Measurements from ENCODE around the gene KRT14.
"Not testable (repeated sequence)": the region's sequence is repeated elsewhere in the genome, so short reads cannot be mapped to it uniquely, and the experiment has no call there.

Gene KRT14

DNA sequence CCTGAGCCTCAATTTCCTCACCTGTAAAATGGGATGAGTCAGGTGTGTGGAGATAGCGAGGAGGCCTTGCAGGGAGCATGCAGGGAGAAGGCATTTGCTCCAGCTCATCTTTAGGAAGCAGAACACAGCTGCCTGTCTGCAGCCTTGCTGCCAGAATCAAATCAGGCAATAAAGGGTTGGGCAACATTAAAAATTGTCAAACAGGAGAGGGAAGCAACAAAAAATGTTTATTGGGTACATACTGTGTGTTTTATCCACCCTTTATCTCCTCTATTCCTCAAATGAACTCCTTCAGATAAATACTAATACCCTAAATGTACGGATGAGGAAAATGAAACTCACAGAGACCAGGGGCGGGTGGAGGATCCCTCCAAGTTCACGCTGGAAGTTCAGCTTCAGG is 13.6 kb upstream of the KRT14 start:
- no peak for DNase-seq

DNA sequence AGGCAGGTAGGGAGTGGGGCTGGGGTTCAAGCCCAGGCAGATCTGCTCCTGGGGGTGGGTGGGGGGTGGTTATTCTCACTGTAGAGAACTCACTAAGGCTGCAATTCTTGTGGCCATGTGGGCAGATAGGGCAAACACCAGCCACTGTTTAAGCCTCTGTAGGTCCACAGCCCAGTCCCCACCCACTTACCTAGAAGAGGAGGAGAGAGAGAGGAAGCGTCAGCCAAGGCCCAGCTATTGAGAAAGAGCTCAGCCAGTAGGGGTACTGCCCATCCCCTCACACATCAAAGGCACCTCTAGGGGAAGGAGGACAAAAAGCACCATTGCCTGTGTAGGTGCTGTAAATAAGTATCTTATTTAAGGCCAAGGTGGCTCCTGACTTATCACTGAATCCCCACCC is 13.0 kb upstream of the KRT14 start:
- no peak for DNase-seq

DNA sequence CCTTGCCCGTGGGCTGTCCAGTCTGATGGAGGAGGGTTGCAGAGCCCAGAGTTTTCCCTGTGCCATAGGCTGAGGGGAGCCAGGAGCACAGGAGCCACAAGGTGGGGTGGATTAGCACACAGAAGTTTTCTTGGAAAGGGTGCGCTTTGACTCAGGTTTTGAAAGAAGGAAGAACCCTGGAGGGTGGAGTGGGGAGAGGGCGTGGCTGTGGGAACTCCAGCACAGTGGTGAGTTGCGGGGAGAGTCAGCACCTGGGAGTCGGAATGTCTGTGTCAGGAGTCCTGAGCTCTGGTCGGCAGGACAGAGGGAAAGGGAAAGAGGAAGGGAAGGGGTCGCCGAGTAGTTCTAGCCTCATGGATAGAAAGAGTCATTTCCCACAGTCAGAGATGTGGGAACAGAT is 8.9 kb upstream of the KRT14 start:
- DNase-seq = no peak

DNA sequence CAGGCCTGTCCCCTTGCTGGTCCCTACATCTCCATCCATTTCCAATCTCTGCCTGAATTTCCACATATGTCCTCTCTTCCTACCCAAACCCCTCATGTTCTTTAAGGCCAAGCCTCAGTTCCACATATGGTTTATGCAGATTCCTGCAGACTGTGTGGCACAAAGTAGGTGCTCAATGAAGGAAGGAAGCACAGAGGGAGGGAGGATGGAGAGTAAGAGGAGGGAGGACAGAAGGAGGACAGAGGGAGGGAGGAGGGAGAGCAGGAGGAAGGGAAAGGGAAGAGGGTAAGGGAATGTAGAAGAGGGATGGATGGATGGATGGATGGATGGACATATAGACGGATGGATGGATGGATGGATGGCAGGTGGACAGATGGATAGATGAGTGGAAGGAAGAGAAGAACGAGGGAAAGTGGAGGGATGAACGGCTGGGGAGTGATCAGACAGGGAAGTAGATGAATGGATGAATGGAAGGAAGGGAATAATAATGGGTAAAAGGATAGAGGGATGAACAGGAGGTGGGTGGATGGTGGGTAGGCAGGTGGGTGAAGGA is 7.7 kb upstream of the KRT14 start:
- no peak for DNase-seq

DNA sequence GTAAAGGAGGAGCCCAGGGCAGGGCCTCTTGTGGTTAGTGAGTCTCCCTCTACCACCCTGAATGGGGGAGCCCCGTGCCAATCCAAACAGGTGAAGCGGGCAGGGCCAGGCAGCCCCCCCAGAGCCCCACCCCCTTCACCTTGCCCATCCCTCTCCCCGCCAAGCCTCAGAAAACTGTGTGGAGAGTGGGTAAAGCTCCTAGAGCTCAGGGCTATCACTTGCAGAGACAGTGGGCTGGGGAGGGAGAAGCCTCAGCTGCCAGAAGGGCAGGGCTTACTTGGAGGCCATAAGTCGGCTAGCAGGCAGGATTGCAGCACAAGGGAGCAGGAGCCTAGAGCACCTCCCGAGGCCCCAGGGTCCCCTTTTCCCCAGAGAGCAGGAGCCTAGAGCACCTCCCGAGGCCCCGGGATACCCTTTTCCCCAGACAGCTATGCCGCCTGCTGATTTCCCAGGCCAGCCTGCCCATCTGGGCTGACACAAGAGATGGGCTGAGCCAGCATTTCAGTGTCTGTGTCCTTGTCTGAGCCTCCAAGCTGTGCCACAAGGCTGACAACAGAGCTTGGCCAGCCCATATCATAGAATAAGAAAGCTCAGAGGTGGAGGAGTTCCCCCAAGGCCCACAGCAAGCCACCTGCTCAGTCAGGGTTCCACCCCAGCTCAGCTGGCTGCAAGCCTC is 6.7 kb upstream of the KRT14 start:
- no peak for DNase-seq

DNA sequence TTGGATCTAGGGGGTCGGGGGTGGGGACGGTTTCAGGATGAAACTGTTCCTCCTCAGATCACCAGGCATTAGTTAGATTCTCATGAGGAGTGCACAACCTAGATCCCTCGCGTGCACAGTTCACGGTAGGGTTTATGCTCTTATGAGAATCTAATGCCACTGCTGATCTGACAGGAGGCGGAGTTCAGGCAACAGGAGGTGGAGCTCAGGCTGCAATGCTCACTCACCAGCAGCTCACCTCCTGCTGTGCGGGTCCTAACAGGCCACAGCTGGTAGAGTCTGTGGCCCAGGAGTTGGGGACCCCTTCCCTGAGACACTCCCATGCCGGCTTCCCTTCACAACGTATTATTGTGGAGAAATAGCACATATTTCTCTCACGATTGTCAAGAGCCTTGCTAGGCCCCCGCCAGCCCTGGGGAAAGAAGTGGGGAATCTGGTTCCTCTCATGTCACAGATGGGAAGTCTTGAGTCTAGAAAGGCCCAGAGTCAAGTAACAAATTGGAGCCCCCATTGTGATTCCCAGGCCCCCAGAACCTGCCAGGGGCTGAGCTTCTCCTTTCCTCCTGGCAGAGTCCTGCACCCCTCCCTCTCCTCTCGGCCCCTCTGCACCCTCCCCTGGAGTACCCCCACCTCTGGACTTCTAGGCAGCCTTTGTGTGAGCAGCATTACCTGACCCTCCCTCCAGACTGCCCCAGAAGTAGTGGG is 6.1 kb upstream of the KRT14 start:
- DNase-seq = no peak

DNA sequence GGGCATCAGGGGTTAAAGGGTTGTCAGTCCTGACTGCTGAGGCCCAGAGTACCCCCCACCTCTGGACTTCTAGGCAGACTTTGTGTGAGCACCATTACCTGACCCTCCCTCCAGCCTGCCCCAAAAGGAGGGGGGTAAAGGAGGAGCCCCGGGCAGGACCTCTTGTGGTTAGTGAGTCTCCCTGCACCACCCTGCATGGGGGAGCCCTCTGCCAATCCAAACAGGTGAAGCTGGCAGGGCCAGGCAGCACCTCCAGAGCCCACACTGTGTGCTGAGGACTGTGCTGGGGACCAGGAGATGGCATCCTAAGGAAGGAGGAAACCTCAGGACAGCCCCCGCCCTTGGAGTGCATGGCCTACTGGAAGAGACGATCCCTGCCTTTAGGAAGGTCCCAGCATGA is 2.6 kb upstream of the KRT14 start:
- no peak for DNase-seq

DNA sequence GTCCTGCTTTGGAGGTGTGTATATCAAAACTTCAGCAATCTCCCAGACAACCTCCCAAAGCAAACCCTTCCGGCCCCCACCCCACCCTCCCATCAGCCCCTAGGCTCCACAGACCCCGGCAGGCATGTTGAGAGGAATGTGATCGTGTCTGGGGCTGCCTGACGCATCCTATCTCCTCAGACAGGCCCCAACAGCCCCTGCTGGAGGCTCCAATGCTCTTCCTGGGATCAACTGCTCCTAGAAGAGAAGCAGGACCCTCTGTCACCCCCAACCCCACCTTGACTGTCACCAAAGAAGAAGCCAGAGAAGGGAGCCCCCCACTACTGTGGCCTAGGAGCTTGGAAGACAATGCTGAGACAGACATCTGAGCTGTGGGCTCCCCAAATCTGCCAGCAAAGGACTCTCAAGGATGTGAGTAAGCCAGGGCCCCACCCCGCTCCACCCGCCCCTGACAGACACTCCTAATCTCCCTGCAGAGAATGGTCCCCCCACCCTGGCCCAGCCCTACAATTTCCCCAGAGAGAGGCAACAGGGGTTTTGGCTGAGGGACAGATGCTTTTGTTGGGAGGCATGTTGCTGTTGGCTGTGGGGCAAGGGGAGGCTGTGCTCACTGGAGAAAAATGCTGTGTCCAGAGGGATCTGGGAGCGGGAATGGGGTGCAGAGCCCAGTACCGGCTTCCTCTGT is 1.6 kb upstream of the KRT14 start:
- no peak for DNase-seq

DNA sequence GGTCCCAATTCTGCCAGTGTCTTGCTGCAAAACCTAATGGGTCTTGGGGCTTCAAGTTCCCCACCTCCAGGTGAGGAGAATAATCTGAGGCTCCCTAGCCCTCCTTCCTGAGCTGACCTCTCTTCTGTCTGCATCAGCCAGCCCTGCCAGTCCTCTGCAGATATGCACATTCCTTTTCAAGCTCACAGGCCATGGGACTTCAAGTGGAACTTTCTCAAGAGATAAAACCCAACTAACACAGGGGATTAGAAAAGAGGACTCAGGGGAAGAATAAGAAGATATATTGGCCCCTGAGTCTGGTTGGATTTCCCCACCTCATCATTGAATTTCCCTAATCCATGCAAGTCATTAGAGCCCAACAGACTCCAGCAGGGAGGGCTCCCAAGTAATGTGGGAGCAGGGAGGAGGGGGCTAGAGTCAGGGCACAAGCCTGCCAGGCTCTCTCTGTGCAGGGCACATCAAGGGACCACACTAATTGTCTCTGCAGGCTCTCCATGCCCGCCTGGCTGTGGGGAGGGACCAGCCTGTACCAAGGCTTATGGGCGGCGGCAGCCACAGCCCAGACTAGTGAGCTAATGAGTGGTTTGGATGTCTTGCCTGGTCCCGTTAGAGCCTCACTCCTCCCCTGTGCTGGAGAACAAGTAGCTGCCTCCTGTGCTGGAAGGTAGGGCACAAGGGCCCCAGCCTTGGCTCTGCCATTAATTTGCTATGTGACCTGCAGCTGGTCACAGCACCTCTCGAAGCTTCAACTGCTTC is 1.2 kb downstream of the KRT14 start:
- no peak for DNase-seq

DNA sequence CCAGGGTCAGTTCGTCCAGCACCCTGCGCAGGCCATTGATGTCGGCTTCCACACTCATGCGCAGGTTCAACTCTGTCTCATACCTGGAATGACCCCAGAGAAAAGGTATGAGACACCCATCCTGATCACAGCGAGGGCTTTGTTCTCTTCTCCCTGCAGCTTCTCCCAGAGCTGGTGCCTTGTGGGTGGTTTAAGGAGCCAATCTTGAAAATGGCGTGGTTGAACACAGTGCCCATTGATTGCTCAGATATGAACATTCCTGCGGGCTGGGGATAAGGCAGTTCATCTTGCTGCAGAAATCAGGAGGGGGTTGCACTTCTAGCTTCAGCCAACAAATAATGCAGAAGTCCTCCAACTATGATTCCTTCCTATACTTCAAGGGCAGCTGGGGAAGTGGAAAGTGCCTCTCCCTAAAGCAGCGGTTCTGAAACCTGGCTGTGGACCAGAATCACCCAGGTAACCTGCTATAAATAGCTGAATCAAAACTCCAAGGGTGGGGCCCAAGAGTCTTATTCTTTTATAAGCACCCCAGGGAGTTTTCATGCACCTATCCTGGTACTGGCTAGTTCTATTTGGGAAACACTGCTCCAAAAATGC is 2.3 kb downstream of the KRT14 start:
- not testable (repeated sequence) for DNase-seq

DNA sequence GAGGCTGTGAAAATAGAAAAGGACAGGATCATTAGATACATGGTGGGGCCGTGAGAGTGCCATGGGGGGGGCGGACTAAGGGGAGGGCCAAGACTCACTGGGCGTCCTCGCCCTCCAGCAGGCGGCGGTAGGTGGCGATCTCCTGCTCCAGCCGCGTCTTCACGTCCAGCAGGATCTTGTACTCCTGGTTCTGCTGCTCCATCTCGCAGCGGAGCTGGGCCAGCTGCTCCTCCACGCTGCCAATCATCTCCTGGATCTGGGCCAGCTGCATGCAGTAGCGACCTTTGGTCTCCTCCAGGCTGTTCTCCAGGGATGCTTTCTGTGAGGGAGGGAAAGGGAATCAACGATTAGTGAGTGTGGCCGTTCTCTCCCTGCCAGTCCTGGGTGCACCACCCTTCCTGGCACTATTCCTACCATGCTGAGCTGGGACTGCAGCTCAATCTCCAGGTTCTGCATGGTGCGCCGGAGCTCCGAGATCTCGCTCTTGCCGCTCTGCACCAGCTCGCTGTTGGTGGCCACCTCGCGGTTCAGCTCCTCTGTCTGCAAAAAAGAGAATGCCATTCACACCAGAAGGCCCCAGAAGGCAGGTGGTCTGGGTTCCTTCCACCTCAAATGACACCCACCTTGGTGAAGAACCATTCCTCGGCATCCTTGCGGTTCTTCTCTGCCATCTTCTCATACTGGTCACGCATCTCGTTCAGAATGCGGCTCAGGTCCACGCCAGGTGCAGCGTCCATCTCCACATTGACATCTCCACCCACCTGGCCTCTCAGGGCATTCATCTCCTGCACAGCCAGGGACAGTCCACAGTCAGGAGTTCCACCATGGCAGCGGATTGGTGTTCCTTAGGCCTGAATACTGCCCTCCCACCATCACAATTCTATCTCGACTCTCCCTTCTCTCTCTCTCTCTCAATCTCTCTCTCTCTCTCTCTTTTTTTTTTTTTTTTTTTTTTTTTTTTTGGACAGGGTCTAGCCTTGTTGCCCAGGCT is 3.3 kb downstream of the KRT14 start:
- DNase-seq = no peak

DNA sequence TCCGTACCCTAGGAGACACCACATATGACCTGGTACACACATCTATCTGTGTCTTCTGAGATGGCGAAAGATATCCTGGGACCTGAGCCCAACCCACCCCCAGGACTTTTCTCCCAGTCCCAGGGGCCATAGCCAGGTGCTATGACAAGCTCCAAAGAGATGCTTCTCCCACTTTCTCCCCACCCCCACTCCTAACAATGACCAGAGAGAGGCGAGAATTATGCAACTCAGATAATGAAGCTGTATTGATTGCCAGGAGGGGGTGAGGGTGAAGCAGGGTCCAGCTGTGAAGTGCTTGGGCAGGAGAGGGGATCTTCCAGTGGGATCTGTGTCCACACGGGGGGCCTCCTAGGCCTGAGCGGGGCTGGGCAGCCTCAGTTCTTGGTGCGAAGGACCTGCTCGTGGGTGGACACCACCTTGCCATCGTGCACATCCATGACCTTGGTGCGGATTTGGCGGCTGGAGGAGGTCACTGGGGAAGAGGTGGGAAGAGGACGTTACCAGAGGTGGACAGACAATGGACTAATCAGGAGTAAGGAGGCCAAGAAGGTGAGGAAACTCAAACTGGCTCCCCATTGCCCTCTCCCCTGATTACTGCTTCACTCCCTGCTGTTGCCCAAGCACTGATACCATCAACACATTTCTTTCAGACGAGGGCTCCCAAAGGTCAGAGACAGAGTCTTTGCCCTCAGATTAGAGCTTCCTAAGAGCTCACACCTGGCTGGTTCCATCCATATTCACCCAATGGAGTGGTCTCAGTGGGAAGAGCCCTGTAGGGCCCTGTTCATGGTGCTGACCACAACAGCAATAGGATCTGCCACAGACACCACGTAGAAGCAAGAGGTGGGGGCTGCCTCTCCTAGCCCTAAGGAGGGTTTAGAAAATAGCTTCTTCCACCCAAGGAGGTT is 4.4 kb downstream of the KRT14 start:
- DNase-seq = not testable (repeated sequence)

DNA sequence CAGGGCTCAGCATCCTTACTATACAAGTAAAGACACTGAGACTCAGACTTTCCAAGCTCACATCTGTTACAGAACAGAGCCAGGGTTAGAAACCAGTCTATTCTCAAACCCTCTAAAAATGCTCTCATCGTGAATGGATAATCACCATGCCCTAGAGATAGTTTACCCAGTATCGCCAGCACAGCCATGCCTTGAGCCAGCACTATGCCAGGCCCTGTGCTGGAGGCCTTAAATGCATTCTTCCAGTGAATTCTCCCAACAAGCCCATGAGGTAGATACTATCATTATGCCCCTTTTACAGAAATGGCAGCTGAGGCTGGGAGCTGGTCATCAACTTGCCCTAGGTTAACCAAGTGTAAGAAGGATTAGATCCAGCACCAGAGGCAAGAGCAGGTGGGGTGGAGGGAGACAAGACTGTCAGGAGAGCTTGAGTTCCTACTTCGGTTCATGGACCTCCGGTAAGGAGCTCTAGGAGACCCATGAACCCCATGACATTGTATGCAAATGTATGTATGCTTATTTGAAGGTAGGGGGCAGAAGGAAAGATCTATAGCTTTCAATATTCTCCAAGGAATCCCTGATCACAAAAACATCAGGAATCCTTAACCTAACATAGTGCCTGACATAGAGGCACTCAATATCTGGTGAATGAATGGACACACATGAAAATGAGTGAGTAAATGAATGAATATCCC is 5.2 kb downstream of the KRT14 start:
- DNase-seq = no peak

DNA sequence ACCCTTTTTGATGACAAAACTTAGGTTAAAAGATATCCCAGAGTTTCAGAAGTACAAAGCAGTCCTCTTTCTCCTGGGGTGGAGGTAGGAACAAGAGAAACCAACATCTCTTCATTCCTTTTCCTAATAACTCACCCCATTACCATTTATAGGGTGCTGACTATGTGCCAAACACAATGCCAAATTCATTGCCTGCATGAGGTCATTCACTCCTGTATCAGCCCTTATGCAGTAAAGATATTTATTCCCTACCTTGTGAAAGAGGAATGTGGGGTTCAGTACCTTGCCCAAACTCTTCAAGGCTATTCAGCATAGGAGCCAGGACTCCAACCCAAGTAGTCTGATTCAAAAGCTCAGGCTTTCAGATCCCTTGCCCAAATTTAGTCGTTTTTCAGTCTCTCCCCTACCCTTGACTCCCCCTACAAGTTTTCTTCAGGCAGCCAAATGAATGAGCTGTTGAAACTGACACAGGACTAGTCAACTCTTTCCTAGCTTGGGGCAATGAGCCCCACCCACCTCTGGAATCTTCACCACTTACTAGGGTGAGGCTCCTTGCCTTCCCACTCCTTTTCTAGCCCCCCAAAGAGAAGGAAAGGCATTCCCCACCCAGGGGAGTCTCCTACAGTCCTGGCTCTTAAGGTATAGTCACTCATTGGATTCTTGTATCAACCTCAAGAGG is 5.9 kb downstream of the KRT14 start:
- no peak for DNase-seq

DNA sequence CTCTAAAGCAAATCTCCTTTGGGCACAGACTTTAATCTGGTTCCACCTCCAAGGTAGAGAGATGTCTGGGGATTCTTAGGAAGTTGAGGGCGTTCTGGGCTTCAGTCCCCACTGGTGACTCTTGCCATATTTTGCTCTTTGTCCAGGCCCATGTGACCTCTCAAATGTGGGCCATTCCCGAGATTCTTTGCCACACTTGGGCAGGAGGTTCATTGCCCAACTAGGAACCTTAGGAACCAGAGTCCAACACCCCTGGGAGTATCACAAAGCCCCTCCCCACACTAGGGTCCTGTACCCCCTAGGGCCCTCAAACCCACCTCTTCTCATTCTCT is 6.5 kb downstream of the KRT14 start:
- no peak for DNase-seq

DNA sequence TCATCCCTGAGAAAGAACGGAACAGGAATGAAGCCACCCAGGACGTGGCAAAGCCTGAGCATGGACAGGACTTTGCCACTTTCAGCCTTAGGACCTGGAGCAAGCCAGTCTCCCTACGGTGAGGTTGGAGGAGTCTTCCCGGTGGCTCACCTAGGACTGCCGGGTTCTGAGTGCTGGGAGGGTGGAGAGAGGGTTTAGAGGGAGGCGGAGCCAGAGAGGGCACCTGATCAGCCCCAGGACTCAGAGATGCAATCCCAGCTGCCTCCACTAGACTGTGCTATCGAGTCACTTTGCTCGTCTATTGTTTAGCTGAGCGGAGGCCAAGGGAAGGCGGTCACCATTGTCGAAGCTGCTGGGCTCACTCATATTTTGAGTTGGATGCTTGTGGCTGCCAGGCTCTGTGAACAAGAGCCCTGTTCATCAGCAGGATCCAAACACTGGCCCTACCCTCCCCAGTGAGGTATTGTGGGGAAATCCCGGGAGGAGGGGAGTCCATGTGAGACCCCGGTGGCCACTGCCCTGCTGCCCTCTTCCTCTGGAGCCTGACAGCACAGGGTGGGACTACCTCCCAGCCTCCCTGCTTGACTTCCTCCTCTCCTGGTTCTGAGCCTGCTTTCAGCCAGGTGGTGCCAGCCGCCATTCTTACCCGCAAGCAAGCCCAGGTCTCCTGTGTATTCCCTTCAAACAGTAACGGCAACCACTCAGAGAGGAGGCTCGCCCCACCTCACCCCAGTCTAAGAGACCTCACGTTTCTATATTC is 7.0 kb downstream of the KRT14 start:
- DNase-seq = peak; percentile 47 to 64

DNA sequence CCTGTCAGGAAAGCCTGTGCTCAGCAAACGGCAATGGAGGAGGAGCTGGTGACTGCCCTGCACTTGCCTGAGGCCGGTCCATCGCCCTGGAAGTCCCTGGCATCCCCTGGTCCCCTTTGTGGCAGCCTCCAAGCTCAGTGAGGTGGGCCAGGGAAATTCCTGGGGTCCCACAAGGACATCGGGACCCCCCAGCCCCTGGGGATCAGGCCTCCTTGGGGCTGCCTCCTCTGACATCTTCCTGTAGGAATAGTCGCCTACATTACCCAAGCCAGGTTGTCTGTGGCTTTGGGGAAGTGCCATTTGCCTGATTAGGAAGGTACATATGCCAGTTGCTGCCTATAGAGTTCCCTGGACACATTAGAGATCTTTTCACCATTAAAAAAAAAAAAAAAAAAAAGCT is 7.7 kb downstream of the KRT14 start:
- DNase-seq = no peak

DNA sequence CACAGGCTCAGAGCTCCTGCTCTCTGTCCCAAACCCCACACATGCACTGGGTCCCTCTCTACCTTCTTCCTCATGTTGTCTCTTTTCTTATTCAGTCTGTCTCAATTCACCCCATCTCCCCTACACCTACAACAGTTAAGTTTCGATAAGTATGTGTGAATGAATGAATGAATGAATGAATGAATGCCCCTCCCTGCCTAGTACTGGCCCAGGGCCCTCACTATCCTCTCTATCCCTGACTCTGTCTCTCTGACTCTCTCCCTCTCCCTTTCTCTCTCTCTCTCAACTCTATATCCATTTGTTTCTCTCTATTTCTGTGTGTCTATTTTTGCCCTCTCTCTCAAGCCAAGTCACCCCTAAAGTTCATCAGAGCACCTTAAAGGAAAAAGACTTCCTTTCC is 8.2 kb downstream of the KRT14 start:
- DNase-seq = no peak

DNA sequence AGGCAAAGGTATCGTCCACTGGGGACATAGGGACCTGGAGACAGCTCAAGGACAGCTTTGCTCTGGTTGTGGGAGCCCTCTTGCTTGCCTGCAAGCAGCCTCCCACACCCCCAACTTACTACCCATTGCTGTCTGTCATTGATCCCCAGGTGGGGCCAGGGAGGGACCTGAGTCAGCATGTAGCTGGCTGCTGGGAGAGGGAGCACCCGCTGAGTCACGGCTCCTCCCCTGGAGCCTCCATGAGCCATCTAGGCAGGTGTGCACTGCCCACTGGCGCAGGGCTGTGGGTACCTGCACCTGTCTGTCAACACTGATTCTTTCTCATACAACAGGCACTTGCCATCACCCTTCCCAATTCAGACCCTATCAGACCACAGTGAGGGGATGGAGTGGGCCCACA is 10.0 kb downstream of the KRT14 start:
- DNase-seq = not testable (repeated sequence)
